RCC 7860 (cell line): Measurements from ENCODE around the gene ZIC5.

Experiments used
- DNase-seq: peaks from one replicate; pipeline ENCODE4 v3.0.0-alpha.2; 2015; ENCODE audit warnings: low spot score
- FAIRE-seq: peaks from 2 replicates; lab custom pipeline; 2012; peaks lifted over from hg19 to GRCh38; lab: Jason Lieb, UNC

ZIC5 gene

GRCh38 chr13:99987154-99988019 is 15.8 kb upstream of the ZIC5 start:
- DNase-seq = no peak
- FAIRE-seq = no peak

DNA sequence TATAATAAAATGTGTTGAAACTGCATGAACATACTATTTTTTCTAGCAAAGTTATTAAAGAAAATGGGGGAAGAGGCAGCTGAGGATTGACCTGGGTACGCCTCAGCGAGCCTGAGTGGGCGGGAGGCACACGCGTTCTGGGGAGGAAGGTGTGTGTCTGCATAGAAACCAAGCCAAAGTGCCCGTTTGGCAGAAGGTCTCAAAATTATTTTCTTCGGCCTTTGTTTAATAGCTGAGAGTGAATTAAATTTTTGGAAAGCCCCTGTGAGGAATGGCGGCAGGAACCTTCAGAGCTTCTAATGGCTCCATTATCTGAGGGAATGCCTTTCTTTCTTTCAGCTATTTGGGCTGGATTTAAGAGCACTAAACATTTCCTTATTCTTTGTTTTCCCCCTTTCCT is 15.2 kb upstream of the ZIC5 start:
- FAIRE-seq = no peak

GRCh38 chr13:99985886-99986527 is 14.4 kb upstream of the ZIC5 start:
- FAIRE-seq = no peak
- no peak for DNase-seq

More for the DNA sequence above, 15.2 kb upstream of the ZIC5 start:
- DNase-seq = no peak

DNA sequence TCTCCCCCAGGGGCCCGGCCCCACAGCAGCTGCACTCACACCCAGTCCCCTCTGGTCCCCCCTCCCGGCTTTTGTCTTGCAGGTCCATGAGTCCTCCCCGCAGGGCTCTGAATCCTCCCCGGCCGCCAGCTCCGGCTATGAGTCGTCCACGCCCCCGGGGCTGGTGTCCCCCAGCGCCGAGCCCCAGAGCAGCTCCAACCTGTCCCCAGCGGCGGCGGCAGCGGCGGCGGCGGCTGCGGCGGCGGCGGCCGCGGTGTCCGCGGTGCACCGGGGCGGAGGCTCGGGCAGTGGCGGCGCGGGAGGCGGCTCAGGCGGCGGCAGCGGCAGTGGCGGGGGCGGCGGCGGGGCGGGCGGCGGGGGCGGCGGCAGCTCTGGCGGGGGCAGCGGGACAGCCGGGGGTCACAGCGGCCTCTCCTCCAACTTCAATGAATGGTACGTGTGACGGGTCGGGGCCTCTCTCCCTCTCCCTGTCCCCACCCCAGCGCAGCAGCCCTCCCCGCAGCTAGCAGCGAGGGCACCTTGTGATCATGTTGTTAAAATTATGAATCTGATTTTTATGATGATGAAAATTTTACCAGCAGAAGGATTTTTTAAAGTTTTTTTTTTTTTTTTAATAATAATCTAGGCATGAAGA is 13.8 kb upstream of the ZIC5 start:
- DNase-seq = no peak
- FAIRE-seq = no peak

DNA sequence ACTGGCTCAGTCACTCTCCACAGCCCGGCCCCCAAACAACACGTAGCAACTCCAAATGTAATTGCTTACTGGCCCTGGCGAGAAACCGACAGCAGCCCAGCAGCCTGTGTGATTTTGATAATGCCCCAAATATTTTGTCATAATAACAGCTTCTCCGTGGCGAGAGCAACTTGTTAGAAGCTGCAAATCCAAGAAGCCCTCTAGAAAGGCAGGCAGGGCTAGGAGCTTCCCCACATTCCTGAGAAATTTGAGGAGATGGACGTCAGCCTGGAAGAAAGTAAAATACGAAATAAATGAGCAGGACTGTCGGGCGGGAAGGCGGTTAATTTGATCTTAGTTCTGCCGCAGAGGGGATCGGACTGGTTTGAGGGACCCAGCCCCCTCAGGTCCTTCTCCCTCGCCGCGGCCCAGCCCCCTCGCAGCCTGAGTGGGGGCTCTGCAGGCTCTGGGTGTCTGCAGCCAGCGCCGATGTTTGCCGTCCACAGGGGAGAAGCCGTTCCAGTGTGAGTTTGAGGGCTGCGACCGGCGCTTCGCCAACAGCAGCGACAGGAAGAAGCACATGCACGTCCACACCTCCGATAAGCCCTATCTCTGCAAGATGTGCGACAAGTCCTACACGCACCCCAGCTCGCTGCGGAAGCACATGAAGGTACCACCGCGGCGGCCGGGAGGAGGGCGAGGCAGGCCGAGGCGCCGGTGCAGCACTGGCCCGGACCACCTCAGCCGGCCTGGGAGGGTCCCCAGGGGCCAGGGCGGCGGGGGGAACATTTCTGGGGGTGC is 13.1 kb upstream of the ZIC5 start:
- no peak for FAIRE-seq
- no peak for DNase-seq

DNA sequence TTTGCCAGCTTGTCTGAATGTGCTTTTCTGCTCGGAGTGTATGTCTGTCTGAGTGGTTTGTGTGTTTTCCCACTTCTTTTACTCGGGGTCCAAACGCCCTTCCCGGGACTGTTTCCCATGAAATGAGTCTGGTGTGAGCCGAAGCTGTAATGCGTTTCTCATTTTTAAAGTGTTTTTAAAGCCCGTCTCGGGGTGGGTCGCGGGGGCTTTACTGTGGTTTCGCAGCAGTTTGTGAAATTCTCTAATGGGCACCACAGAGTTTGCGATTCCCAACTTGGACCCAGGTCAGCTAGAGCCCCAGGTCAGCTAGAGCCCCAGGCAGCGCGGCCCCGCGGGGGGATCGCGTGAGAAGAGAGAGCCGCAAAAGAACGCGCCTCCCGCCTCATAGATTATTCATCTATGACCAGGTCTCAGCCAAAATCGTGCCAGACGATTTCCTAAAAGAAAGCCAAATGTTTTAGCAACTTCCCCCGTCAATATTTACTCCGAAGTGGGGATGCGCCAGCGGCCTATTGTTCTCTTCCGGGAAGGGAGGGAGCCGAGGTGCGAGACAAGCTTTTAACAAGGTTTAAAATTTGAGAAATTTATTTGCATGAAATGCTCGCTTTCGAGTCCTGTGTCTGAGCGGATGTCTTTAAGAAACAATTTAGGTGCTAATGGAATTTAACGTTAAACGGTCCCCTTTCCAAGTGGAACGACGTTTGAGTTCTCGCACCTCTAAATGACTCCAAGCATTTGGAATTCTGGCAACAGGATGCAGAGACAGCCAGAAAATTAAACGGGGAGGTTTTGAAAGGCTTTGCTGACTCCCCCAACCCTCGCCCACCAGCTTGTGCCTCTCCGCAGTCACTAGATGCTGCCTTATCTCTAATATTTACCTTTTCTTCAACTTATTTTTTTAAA is 12.2 kb upstream of the ZIC5 start:
- FAIRE-seq (no peak), DNase-seq (no peak)

GRCh38 chr13:99982731-99983498 is 11.3 kb upstream of the ZIC5 start:
- FAIRE-seq (no peak), DNase-seq (peak; percentile 37)

GRCh38 chr13:99982036-99982730 is 10.6 kb upstream of the ZIC5 start:
- FAIRE-seq (no peak), DNase-seq (no peak)

DNA sequence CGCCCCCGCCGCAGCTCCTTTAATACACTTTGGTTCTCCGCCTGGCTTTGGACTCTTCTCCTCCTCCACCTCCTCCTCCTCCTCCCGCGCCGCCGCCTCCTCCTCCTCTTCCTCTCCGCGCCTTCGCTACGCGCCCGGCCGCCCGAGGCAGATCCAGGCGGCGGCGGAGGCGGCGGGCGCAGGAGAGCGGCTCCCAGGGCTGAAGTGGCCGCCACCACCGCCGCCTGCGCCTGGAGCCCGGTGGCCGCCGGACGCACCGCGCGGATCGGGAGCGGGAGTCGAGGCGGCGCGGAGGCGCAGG is 10.1 kb upstream of the ZIC5 start, which contains the start of gene ZIC2:
Gene ZIC2 (plus strand): TSS at position 50 of the 301 bp plus-strand sequence. CDS start 281 bp downstream, outside the sequence.
- DNase-seq (peak; percentile 60), FAIRE-seq (no peak)

DNA sequence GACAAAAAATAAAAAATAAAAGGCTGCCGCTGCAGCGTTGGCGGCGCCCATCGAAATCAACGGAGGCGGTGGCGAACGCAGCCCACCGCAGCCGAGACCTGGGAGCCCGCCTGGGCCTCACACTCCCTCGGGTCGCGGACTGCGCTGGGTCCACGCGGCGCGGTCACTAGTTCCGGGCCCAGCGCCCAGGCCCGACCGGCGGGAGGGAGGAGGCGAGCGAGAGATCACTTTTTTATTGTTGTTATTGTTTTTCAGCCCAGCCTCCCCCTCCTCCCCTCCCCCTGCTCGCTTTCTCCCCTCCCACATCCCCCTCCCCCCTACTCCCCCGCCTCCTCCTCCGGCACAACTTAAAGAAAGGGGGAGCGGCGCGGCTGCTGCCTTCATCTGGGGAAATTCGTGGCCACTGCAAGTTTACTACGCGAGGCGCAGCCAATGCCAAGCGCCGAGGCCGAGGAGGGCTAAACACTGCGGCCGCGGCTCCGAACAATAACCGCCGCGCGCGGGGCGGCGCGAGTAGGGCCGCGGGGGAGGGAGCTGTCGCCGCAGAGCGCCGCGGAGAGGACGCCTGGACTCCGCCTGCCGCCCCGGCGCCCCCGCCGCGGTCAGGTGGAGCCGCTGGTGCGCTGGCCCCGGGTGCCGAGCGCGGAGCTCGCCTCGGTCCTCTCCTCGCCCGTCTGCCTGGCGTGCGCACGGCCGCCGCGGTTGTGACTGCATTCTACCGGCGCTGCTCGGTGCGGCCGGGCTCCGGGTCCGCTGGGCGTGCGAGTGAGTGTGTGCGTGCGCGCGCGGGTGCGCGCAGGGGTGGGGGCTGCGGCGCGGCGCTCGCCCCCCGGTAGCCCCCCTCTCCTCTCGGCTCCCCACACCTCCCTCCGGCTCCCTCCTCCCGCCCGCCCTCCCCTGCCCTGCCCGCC is 9.5 kb upstream of the ZIC5 start:
- DNase-seq (peak; percentile 72), FAIRE-seq (no peak)

DNA sequence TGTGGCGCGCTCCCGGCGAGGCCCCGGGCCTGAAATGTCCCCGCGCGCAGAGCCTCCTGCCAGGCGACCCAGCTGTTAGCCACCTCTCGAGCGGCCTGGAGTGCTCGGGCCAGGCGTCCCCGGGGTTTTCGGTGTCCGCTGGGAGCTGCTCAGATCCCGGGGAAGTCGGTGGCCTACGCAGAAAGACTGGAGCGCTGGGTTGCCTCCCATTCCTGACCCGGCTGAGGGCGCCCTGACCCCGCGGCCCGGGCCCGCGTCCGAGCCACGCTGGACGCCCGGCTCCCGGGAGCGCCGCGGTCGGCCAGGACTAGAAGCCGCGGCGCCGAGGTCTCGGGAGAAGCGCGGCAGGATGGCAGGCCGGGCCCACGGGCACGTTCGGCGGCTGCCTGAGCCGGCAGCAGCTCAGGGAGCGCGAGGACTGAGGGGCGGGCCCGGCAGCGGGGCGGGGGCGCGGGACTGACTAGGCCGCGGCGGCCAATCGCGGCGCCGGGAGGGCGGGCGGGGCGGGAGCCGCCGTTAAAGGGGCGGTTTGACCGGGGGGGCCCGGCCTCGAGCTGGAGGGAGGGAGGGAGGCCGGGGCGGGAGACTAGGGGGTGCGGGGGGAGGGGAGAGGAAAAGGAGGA is 8.7 kb upstream of the ZIC5 start:
- FAIRE-seq = no peak
- DNase-seq = peak; percentile 65

DNA sequence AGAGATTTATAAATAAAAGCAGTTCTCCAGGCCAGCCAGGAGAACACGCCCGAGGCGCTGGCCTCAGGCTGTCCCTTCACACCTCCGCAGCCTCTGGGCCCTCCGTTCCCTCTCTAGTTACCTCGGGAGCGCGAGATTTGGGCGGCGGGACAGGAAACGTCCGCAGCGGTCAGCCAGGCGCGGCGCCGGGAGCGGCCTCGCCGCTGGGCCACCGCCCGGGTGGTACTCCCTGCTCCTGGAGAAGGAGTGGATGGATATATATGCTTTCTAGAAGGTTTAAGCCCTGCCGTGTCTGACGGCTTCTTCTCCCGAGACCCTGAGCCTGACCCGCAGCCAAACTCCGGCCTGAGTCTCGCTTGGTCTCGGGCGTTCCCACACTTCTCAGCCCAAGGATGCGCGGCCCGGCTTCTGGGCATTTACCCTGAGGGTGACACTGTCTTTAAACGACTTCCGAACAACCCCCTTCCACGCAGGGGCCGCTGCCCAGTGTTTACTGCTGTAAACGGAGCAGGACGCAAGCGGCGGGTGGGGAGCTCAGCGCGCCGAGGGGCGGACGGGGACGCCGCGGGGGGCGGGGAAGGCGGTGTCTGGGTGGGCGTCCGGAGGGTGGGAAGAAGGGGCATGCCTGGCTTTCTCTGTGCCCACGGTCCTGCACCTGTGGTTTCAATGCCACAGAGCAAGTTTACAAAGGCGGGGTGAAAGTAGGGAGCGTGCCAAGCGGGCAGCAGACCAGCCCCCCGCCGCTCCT is 8.1 kb upstream of the ZIC5 start:
- no peak for DNase-seq
- FAIRE-seq = no peak

DNA sequence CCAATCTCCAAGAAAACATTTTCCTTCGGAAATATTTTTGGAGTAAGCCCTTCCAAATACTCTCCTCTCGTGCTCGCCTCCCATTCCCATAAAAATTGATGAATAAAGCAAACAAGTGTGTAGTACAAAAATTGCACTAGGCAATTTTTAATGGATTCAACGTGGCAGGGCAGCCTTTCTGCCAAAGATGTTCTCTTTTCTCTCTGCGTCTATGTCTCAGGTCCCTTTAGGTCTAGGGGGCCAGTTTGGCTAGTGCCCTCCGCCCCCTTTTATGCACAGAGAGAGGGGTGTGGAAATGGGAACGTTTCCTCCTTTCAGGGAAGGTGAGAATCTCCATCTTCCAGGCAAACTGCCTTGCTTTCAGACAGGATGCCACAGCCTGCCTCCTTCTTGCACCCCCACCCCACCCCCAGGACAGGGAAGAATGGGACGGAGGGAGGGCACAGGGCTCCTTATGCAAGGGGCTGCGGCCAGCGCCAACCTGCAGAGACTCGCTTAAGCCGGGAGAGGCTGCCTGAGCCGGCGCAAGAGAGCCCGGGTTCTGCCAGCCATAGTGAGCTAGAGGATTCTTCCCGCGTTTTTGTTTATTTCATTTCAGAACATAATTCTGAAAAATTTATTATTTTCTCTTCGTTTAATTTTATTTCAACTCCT is 7.4 kb upstream of the ZIC5 start:
- DNase-seq (no peak), FAIRE-seq (no peak)

DNA sequence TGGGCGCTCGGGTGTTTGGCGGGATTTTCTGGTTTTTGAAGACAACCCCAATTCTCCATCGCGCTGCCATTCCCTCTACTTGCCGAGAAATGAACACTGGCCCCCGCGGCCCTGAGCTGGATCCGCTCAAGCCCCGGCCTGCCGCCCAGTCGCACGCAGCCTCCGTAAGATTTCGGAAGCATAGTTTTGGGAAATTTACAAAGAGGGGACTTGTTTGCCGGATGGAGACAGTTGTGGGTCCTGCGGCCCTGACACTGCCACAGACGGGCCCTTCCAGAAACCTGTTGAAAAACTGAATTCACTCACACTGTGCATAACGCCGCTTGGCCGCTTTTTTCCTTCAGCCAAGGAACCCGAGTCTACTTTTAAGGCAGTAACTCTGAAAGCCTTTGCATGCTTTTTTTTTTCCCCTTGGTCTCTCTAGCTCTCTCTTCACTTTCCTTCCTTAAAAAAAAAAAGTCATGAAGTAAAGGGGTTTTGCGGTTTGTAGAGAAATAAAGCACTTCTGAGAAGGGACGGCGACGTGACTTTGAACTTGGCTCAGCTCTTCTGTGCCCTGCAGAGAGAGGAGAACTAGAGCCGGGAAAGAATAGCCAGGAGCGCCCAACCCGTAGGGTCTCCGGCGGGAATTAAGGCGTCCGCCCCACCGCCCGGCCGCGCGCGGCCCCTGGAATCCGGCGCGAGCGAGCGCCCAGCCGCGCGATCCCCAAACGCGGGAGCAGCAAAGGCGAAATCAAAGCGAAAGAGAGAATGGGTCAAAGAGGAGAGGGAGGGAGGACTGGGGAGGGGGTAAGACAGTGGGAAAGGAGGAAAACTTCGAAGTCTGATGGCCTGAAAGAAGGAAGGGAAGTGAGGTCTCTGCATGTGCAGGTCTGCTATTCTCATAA is 6.6 kb upstream of the ZIC5 start:
- no peak for FAIRE-seq
- DNase-seq = no peak

DNA sequence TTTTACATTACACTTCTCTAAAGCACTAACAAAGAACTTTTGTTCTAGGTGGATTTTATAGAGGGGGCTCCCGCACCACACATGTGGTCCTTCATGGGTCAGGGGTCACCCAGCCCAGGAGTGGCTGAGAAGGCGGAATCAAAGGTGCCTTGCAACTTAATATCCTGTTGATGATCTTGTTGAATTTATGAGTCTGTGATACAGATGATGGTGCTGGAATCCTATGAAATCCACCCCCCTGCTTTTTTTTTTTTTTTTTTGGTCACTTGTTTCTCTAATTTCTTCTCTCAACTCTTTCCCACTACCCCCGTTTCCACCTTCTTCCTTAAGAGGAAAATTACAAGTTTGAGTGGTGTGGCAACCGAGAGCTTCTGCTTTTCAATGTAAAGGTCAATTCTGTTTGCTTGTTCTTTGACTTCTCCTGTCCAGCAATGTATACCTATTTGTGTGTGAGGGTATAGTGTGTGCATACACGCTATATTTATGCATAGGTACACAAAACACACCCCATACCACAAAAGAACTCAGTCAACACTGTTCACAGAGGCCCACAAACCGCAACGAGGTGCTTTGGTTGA is 5.9 kb upstream of the ZIC5 start:
- DNase-seq (no peak), FAIRE-seq (no peak)
